Ovary (tissue), 9 donors: ENCODE data around the gene NEUROD6. TPM values are rescaled to one million over a fixed set of nuclear protein-coding genes. Genes with fewer than 3 reads are reported as not detected.

Experiments used
- DNase-seq, 5 donors: peaks; one replicate each; pipeline ENCODE4 v3.0.0-alpha.2; 2019 to 2020
- H3K27ac ChIP-seq, 2 donors: fragments of 200-600 bp; one replicate each; pipeline versions ENCODE4 v1.5.1 to v1.8.0; 2019 to 2022
- H3K27me3 ChIP-seq: fragments of 200-600 bp; one replicate; pipeline ENCODE4 v1.8.0; 2022
- H3K36me3 ChIP-seq: fragments of 200-600 bp; sonication (generic); one replicate; pipeline ENCODE4 v1.5.1; 2019
- H3K4me1 ChIP-seq: one replicate; pipeline ENCODE4 v1.8.1; 2013; ENCODE audit warnings: mild to moderate bottlenecking, moderate library complexity; ENCODE audit not compliant: insufficient read depth
- H3K4me3 ChIP-seq: fragments of 200-600 bp; sonication (generic); one replicate; pipeline ENCODE4 v1.5.1; 2017
- H3K9me3 ChIP-seq, 2 donors: fragments of 200-600 bp in 1 of 2; sonication (generic) in 1 of 2; one replicate each; pipeline versions ENCODE4 v1.5.1 to v1.8.1; 2013 to 2019; ENCODE audit warnings: mild to moderate bottlenecking in 1 of 2, moderate library complexity in 1 of 2
- CTCF ChIP-seq, 3 donors: fragments of 450-650 bp in 2 of 3; fragments of 200-600 bp in 1 of 3; IDR thresholded peaks; one replicate each; pipeline versions ENCODE4 v1.5.1 to v1.8.0; 2016 to 2022; ENCODE audit warnings: antibody characterized with exemption in 3 of 3, mild to moderate bottlenecking in 1 of 3
- EP300 ChIP-seq: sonication (generic); formaldehyde crosslinking; IDR thresholded peaks from one replicate; pipeline ENCODE4 v1.6.1; 2017; ENCODE audit warnings: antibody characterized with exemption
- POLR2A ChIP-seq: fragments of 450-650 bp; IDR thresholded peaks from one replicate; pipeline ENCODE4 v1.6.1; 2017; ENCODE audit warnings: antibody characterized with exemption, mild to moderate bottlenecking, moderate library complexity
- WGBS, 3 donors: extraction: QIAGEN DNeasy Blood & Tissue Kit in 1 of 3; methylation state at CpG; one replicate each; pipeline versions ENCODE4 v1.1.5 to v1.1.7; 2013 to 2017; 5-methylcytosine and 5-hydroxymethylcytosine counted together
- intact Hi-C, 4 donors: fragments of 100-400 bp; cut with DNase I; formaldehyde crosslinking; loops; one replicate each; pipeline versions ENCODE4 v1.11.0 to v1.15.1; 2022 to 2023
- polyA plus RNA-seq, 2 donors: library from polyadenylated mRNA; stranded (reverse); fragments of 200-250 nt in 1 of 2; fragments of 350-450 nt in 1 of 2; fragmentation: Illumina TruSeq in 1 of 2; extraction: RNeasy Lipid Tissue Mini Kit (QIAGEN cat#74804) in 1 of 2; gene quantifications; one replicate each; pipeline ENCODE4 v1.2.3, GENCODE V29; 2013 to 2014
- total RNA-seq, 7 donors: library from RNA; depleted of rRNA in 2 of 7; stranded (reverse); fragments of >200 nt in 2 of 7; fragmentation: NEBNext Ultra II Directional in 3 of 7; extraction: Animal tissue kit (Norgen Biotek cat#: 25700) in 3 of 7; gene quantifications; one replicate each; pipeline versions ENCODE4 v1.1.0 to v1.2.4, GENCODE V29; 2016 to 2023
- donor health status: DM: no; HTN: no; CAD: no; lungs with moderate emphysema.
- donor health status: DM: no; HTN: no; CAD: no.
- donor health status: Bipolar disorder and iron deficiency.
- donor health status: DM: yes; HTN: yes; CAD: no.
- donor health status: DM: no; HTN: no; CAD: no.
- donor health status: DM: yes; HTN: yes; CAD: no.

NEUROD6 gene
- total and polyA plus RNA-seq, 9 donors = not detected

DNA sequence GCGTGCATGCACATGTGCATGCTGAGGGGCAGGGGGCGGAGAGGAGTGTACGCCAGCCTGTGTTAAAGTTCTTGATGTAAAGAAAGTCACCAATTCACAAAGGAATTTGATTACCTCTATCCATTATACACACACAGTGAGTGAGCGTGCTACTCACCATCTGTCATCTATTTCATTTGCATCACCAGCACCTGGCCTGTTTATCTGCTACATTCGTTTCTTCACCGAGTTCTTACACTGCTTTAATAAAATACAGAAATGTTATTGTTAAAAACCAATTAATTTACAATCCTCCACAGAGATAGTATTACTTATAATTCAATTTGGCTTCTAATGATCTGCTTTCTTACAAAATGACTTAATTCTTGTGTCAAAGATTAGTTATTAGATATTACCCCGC, 32.6 kb downstream of the NEUROD6 start:
- TF ChIP-seq EP300 (no peak), CTCF (IDR thresholded peaks at IDR 0.05) (no peak), POLR2A (no peak)
- H3K27me3 ChIP-seq = no peaks in the 10 kb centered on the region
- H3K9me3 ChIP-seq = no peaks in the 10 kb centered on the region
- H3K27ac ChIP-seq = no peak overlapping the region
- H3K4me1 ChIP-seq = no peaks in the 10 kb centered on the region
- no peaks in the 10 kb centered on the region for H3K36me3 ChIP-seq
- WGBS, 3 donors = 56 to 71% (median 56%) methylated on average over 7 of the region's 7 CpGs
- H3K4me3 ChIP-seq = no peak overlapping the region
- no peak for DNase-seq
- intact Hi-C loops = no loop called here

DNA sequence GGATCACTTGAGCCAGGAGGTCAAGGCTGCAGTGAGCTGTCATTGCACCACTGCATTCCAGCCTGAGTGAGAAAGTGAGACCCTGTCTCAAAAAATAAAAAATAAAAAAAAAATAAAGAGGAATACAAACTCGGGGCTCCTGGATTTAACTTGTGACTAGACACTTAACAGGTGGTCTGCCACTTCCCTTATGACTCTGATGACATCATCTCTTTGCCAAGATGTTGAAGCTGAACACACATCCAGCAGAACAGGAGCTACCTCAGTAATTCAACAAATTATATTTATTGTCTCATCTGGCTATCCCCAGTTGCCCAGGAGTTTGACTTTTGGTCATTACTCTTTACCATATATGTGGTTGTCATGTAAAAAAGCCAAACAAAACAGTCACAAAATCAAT, 35.3 kb downstream of the NEUROD6 start:
- Histone ChIP-seq H3K4me1 (no peaks in the 10 kb centered on the region), H3K36me3 (no peaks in the 10 kb centered on the region), H3K27me3 (no peaks in the 10 kb centered on the region), H3K4me3 (no peak overlapping the region), H3K9me3 (no peaks in the 10 kb centered on the region), H3K27ac (no peak overlapping the region)
- 54 to 61% (median 61%) methylated on average over 1 of the region's 1 CpG for WGBS, 3 donors
- no peak for TF ChIP-seq POLR2A
- TF ChIP-seq EP300 = no peak
- no peak for TF ChIP-seq CTCF (IDR thresholded peaks at IDR 0.05)
- DNase-seq = no peak
- intact Hi-C loops = no loop called here

DNA sequence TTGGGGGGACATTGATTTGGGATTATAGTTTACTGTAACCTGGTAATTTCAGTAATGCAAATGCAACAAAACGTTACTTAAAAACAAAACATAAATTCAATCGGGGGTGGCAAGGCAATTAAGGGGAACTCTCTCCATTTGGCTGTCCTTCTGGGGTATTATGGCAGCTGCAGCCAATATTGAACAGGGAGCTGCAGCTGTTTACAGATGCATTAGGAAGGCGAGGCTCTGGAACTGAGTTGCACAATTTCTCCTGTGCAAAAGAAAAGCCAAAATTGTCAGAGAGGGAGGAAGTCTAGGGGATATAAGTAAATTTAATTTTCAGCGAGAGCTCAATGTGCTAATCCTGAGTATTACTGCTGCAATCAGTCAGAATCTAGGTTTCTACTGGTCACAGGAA, 36.1 kb downstream of the NEUROD6 start:
- Histone ChIP-seq H3K4me3 (no peak overlapping the region), H3K9me3 (no peaks in the 10 kb centered on the region), H3K27ac (no peak overlapping the region), H3K27me3 (no peaks in the 10 kb centered on the region), H3K36me3 (no peaks in the 10 kb centered on the region), H3K4me1 (no peaks in the 10 kb centered on the region)
- intact Hi-C loops = no loop called here
- 37 to 44% (median 37%) methylated on average over 4 of the region's 4 CpGs for WGBS, 3 donors
- no peak for DNase-seq
- TF ChIP-seq CTCF (IDR thresholded peaks at IDR 0.05) (no peak), EP300 (no peak), POLR2A (no peak)

DNA sequence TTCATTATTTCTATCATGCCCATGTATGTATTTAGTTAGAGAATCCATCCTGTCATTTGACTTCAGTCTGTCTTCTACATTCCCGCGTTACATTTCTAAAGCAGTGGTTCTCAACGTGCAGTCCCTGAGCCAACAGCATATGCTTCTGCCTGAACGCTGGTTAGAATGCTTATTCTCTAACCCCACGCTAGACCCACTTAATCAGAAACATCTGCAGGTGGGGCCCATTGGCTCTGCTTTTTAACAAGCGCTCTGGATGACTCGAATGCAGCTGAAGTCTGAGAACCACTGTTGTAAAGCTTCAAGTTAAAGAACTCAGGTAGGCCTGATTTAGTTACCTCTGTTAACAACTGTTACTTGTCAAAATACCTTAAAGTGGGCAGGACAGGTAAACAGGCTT, 38.2 kb downstream of the NEUROD6 start:
- Histone ChIP-seq H3K36me3 (no peaks in the 10 kb centered on the region), H3K9me3 (no peaks in the 10 kb centered on the region), H3K4me3 (no peak overlapping the region), H3K27me3 (no peaks in the 10 kb centered on the region), H3K4me1 (no peaks in the 10 kb centered on the region), H3K27ac (no peak overlapping the region)
- 62 to 67% (median 63%) methylated on average over 7 of the region's 7 CpGs for WGBS, 3 donors
- intact Hi-C loops = no loop called here
- TF ChIP-seq POLR2A = no peak
- no peak for TF ChIP-seq EP300
- TF ChIP-seq CTCF (IDR thresholded peaks at IDR 0.05) = no peak
- DNase-seq = no peak

DNA sequence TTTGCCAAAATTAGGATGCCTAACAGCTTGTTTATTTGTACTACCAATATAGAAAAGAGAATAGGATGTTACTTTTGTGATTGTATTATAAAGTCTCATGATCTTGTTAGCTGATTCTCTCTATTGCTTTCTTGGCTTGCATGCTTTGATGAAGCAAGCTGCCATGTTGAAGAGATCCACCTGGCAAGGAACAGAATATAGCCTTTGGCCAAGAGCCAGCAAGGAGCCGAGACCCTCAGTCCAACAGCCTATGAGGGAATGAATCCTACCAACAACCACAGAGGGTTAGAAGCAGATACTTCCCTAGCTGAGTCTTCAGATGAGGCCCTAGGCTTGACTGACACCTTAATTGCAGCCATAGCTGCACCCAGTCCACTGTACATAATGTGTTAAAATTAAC, 41.2 kb downstream of the NEUROD6 start:
- WGBS, 3 donors = 6 to 13% (median 10%) methylated on average over 1 of the region's 1 CpG

More for the DNA sequence above, 41.2 kb downstream of the NEUROD6 start:
- DNase-seq = no peak
- no peak overlapping the region for H3K27ac ChIP-seq
- no peaks in the 10 kb centered on the region for H3K27me3 ChIP-seq
- H3K9me3 ChIP-seq = no peaks in the 10 kb centered on the region
- no peak for TF ChIP-seq EP300
- no peak for TF ChIP-seq POLR2A
- no peak for TF ChIP-seq CTCF (IDR thresholded peaks at IDR 0.05)
- H3K4me1 ChIP-seq = no peaks in the 10 kb centered on the region
- H3K36me3 ChIP-seq = no peaks in the 10 kb centered on the region
- intact Hi-C loops = no loop called here
- H3K4me3 ChIP-seq = no peak overlapping the region
